CD14-positive monocyte (primary cell): ENCODE data around the gene ZNF784. TPM values are rescaled to one million over a fixed set of nuclear protein-coding genes. Genes with fewer than 3 reads are reported as not detected.

Source experiments
- DNase-seq, 3 donors: peaks; one replicate each; pipeline ENCODE4 v3.0.0-alpha.2; 2011 to 2022
- H2AFZ ChIP-seq: 2 replicates; pipeline ENCODE4 v1.6.0; 2012; ENCODE audit warnings: mild to moderate bottlenecking, low read depth, low read length, inconsistent platforms; ENCODE audit not compliant: insufficient read depth, poor library complexity, severe bottlenecking
- H3K27ac ChIP-seq, 2 donors: 1 replicate in 1 of 2; 2 replicates in 1 of 2; pipeline ENCODE4 v1.5.1; 2012 to 2013; ENCODE audit warnings: low read length in 2 of 2, control low read depth in 1 of 2, inconsistent platforms in 1 of 2, low read depth in 1 of 2, mild to moderate bottlenecking in 1 of 2
- H3K27me3 ChIP-seq, 2 donors: one replicate each; pipeline versions ENCODE4 v1.6.0 to v1.6.1; 2011 to 2013; ENCODE audit warnings: low read length in 2 of 2; ENCODE audit not compliant: control insufficient read depth in 2 of 2, insufficient read depth in 2 of 2
- H3K36me3 ChIP-seq, 2 donors: replicated peaks in 1 of 2; 1 replicate in 1 of 2; 2 replicates in 1 of 2; pipeline versions ENCODE4 v1.5.1 to v1.6.1; 2012 to 2013; ENCODE audit warnings: low read length in 2 of 2, control low read depth in 1 of 2, inconsistent platforms in 1 of 2, mild to moderate bottlenecking in 1 of 2; ENCODE audit not compliant: insufficient read depth in 2 of 2, control insufficient read depth in 1 of 2
- H3K4me1 ChIP-seq, 2 donors: 1 replicate in 1 of 2; 2 replicates in 1 of 2; pipeline versions ENCODE4 v1.5.1 to v1.6.1; 2012 to 2013; ENCODE audit warnings: low read length in 2 of 2, control low read depth in 1 of 2, inconsistent platforms in 1 of 2, mild to moderate bottlenecking in 1 of 2, moderate library complexity in 1 of 2; ENCODE audit not compliant: insufficient read depth in 2 of 2, control insufficient read depth in 1 of 2
- H3K4me2 ChIP-seq: replicated peaks from 2 replicates; pipeline ENCODE3; 2012; ENCODE audit warnings: low read length, moderate library complexity, mild to moderate bottlenecking; ENCODE audit not compliant: poor library complexity, severe bottlenecking; ENCODE audit errors: extremely low read depth
- H3K4me3 ChIP-seq, 3 experiments: fragments of 200-600 bp in 1 of 3; sonication (generic) in 1 of 3; replicated peaks in 1 of 3; 1 replicate in 2 of 3; 2 replicates in 1 of 3; pipeline ENCODE4 v1.5.1; 2011 to 2013; ENCODE audit warnings: low read length in 3 of 3, mild to moderate bottlenecking in 3 of 3, control low read depth in 2 of 3, low read depth in 2 of 3, inconsistent platforms in 1 of 3, moderate library complexity in 1 of 3
- H3K79me2 ChIP-seq: 2 replicates; pipeline ENCODE4 v1.6.0; 2012; ENCODE audit warnings: mild to moderate bottlenecking, control low read depth, inconsistent platforms, low read length, moderate library complexity; ENCODE audit not compliant: insufficient read depth
- H3K9ac ChIP-seq: 2 replicates; pipeline ENCODE4 v1.6.0; 2017; ENCODE audit warnings: low read length, mild to moderate bottlenecking; ENCODE audit not compliant: insufficient read depth, poor library complexity, severe bottlenecking
- H3K9me3 ChIP-seq, 2 donors: replicated peaks in 1 of 2; 1 replicate in 1 of 2; 2 replicates in 1 of 2; pipeline versions ENCODE4 v1.5.1 to v1.6.1; 2012 to 2013; ENCODE audit warnings: low read length in 2 of 2, control low read depth in 1 of 2; ENCODE audit not compliant: control insufficient read depth in 1 of 2, insufficient read depth in 1 of 2
- H4K20me1 ChIP-seq: 2 replicates; pipeline ENCODE4 v1.6.0; 2012; ENCODE audit warnings: mild to moderate bottlenecking, low read length, control low read depth, moderate library complexity; ENCODE audit not compliant: insufficient read depth
- H3K27ac Mint-ChIP-seq, 7 donors: one replicate each; pipeline ENCODE4 v1.8.0; 2020; ENCODE audit warnings: mild to moderate bottlenecking in 7 of 7, mixed read lengths in 7 of 7, moderate library complexity in 6 of 7, inconsistent platforms in 2 of 7
- H3K27me3 Mint-ChIP-seq, 3 donors: one replicate each; pipeline ENCODE4 v1.8.0; 2021 to 2022; ENCODE audit warnings: low read depth in 3 of 3, mild to moderate bottlenecking in 3 of 3, mixed read lengths in 3 of 3, moderate library complexity in 3 of 3, inconsistent platforms in 1 of 3
- H3K36me3 Mint-ChIP-seq, 2 donors: one replicate each; pipeline ENCODE4 v1.8.0; 2020; ENCODE audit warnings: mixed read lengths in 2 of 2, inconsistent platforms in 1 of 2, mild to moderate bottlenecking in 1 of 2
- H3K4me1 Mint-ChIP-seq: one replicate; pipeline ENCODE4 v1.8.0; 2020; ENCODE audit warnings: mild to moderate bottlenecking, mixed read lengths
- H3K4me3 Mint-ChIP-seq, 2 donors: one replicate each; pipeline ENCODE4 v1.8.0; 2020; ENCODE audit warnings: mild to moderate bottlenecking in 2 of 2, mixed read lengths in 2 of 2, moderate library complexity in 1 of 2
- H3K9me3 Mint-ChIP-seq, 7 donors: one replicate each; pipeline ENCODE4 v1.8.0; 2020 to 2022; ENCODE audit warnings: mixed read lengths in 7 of 7, mild to moderate bottlenecking in 6 of 7, moderate library complexity in 6 of 7, inconsistent platforms in 2 of 7
- WGBS: methylation state at CpG from one replicate; pipeline ENCODE4 v1.1.5; 2013; ENCODE audit warnings: missing lambda C conversion rate; ENCODE audit not compliant: insufficient coverage; 5-methylcytosine and 5-hydroxymethylcytosine counted together
- intact Hi-C, 2 donors: fragments of 100-400 bp; cut with micrococcal nuclease; formaldehyde crosslinking; loops; one replicate each; pipeline versions ENCODE4 v1.15.0 to v1.15.1; 2023
- polyA plus RNA-seq, 3 donors: library from polyadenylated mRNA; depleted of rRNA in 1 of 3; unstranded in 2 of 3; stranded (reverse) in 1 of 3; fragments of 300-500 nt in 2 of 3; fragments of >200 nt in 1 of 3; fragmentation: Illumina TruSeq in 2 of 3; gene quantifications; 1 replicate in 2 of 3; 2 replicates in 1 of 3; pipeline ENCODE4 v1.2.3, GENCODE V29; 2012 to 2021
- TF ChIP-seq, protein P1 (sequence below): fragments of 200-600 bp; IDR thresholded peaks from one replicate; pipeline ENCODE4 v1.8.0; 2022; ENCODE audit warnings: antibody characterized with exemption, mild to moderate bottlenecking

Gene ZNF784
- polyA plus RNA-seq, 3 donors: 1.5 to 5.5 (median 2.4) TPM

- Histone ChIP-seq H3K79me2 (peaks cover 84% of the 10 kb centered on the region), H3K4me3 (no peak overlapping the region), H3K4me2 (peak overlapping the region; percentile 29), H3K9ac (no peak overlapping the region), H2AFZ (no peak overlapping the region), H3K4me1 (peaks cover 25 to 31% of the 10 kb centered on the region in 2 donors), H3K36me3 (peaks cover 11 to 46% of the 10 kb centered on the region in 2 donors), H3K27me3 (no peaks in the 10 kb centered on the region), H4K20me1 (peaks cover 64% of the 10 kb centered on the region), H3K9me3 (no peaks in the 10 kb centered on the region), H3K27ac (peak overlapping the region; percentile 29 to 65)
- no peak for DNase-seq
- H3K36me3 Mint-ChIP-seq: peaks cover 37 to 65% of the 10 kb centered on the region in 2 donors
- TF ChIP-seq, protein P1, sequence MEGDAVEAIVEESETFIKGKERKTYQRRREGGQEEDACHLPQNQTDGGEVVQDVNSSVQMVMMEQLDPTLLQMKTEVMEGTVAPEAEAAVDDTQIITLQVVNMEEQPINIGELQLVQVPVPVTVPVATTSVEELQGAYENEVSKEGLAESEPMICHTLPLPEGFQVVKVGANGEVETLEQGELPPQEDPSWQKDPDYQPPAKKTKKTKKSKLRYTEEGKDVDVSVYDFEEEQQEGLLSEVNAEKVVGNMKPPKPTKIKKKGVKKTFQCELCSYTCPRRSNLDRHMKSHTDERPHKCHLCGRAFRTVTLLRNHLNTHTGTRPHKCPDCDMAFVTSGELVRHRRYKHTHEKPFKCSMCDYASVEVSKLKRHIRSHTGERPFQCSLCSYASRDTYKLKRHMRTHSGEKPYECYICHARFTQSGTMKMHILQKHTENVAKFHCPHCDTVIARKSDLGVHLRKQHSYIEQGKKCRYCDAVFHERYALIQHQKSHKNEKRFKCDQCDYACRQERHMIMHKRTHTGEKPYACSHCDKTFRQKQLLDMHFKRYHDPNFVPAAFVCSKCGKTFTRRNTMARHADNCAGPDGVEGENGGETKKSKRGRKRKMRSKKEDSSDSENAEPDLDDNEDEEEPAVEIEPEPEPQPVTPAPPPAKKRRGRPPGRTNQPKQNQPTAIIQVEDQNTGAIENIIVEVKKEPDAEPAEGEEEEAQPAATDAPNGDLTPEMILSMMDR: no peak
- H3K9me3 Mint-ChIP-seq: peaks cover 0 to 2% (median 0%) of the 10 kb centered on the region in 7 donors
- intact Hi-C loops: no loop called here
- 94% methylated on average over 4 of the region's 15 CpGs for whole genome bisulfite sequencing
- H3K4me1 Mint-ChIP-seq: peaks cover 57% of the 10 kb centered on the region
- no peaks in the 10 kb centered on the region for H3K27me3 Mint-ChIP-seq
- H3K4me3 Mint-ChIP-seq: no peak overlapping the region
- H3K27ac Mint-ChIP-seq: peak overlapping the region; percentile 20 to 87 (median 75)
Observed at GRCh38 chr19:55611300-55611982, 12.9 kb downstream of the ZNF784 start.

GRCh38 chr19:55609326-55609725 is 15.0 kb downstream of the ZNF784 start:
- Histone ChIP-seq H3K9me3 (no peaks in the 10 kb centered on the region), H3K36me3 (peaks cover 6 to 33% of the 10 kb centered on the region in 2 donors), H3K4me3 (no peak overlapping the region), H3K4me2 (no peak overlapping the region), H2AFZ (no peak overlapping the region), H3K9ac (no peak overlapping the region), H3K4me1 (peaks cover 33 to 44% of the 10 kb centered on the region in 2 donors), H3K79me2 (peaks cover 78% of the 10 kb centered on the region), H3K27ac (no peak overlapping the region), H4K20me1 (peaks cover 65% of the 10 kb centered on the region), H3K27me3 (no peaks in the 10 kb centered on the region)
- Mint-ChIP-seq H3K4me1 (peaks cover 69% of the 10 kb centered on the region), H3K9me3 (peaks cover 0 to 2% (median 0%) of the 10 kb centered on the region in 7 donors), H3K4me3 (no peak overlapping the region), H3K27me3 (no peaks in the 10 kb centered on the region), H3K27ac (peak overlapping the region in 1 of 7 donors; percentile 15), H3K36me3 (peaks cover 34 to 53% of the 10 kb centered on the region in 2 donors)
- TF ChIP-seq, protein P1: no peak
- intact Hi-C loops: loop anchor here in 1 of 2 donors (5.0 to 10.0 kb wide), 3 partner anchors 33 to 205 kb away; partner anchors contain the start of genes UBE2S, ZNF580 and ZNF581
- no peak for DNase-seq
- 78% methylated on average over 3 of the region's 5 CpGs for WGBS
